Upper lobe of left lung (tissue), 4 donors: ENCODE measurements around the gene DTNB.

Experiments
- EP300 ChIP-seq, 4 donors: sonication (generic); formaldehyde crosslinking; IDR thresholded peaks; one replicate each; pipeline ENCODE4 v1.5.1; 2017; ENCODE audit warnings: antibody characterized with exemption in 4 of 4, control low read depth in 2 of 4
- POLR2A ChIP-seq, 4 donors: fragments of 450-650 bp; IDR thresholded peaks; one replicate each; pipeline ENCODE4 v1.5.1; 2016 to 2017; ENCODE audit warnings: antibody characterized with exemption in 4 of 4, mild to moderate bottlenecking in 2 of 4
- POLR2AphosphoS5 ChIP-seq, 2 donors: sonication (generic); formaldehyde crosslinking; IDR thresholded peaks; one replicate each; pipeline ENCODE4 v1.5.1; 2017; ENCODE audit warnings: antibody characterized with exemption in 2 of 2
- TF ChIP-seq, protein P1 (sequence below), 6 experiments: fragments of 450-650 bp in 4 of 6; fragments of 200-600 bp in 2 of 6; sonication (generic) in 2 of 6; IDR thresholded peaks; one replicate each; pipeline ENCODE4 v1.5.1; 2016 to 2019; ENCODE audit warnings: antibody characterized with exemption in 6 of 6

DNA sequence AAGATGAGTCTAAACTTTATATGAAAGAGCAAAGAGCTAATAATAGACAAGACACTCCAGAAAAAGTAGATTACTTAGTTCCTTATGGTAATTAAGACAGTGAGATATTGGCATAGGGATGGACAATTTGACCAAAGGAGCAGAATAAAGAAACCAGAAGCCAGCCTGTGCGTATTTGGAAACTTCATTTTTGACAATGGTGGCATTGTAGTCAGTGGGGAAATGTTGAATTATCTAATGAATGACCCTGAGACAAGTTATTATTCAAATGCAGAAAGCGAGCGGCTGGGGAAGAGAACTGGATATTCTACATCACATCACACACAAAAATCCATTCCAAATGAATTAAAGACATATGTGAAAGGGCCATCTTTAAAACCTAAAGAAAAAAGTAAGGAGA, 144.3 kb downstream of the DTNB start:
- TF ChIP-seq, protein P1, sequence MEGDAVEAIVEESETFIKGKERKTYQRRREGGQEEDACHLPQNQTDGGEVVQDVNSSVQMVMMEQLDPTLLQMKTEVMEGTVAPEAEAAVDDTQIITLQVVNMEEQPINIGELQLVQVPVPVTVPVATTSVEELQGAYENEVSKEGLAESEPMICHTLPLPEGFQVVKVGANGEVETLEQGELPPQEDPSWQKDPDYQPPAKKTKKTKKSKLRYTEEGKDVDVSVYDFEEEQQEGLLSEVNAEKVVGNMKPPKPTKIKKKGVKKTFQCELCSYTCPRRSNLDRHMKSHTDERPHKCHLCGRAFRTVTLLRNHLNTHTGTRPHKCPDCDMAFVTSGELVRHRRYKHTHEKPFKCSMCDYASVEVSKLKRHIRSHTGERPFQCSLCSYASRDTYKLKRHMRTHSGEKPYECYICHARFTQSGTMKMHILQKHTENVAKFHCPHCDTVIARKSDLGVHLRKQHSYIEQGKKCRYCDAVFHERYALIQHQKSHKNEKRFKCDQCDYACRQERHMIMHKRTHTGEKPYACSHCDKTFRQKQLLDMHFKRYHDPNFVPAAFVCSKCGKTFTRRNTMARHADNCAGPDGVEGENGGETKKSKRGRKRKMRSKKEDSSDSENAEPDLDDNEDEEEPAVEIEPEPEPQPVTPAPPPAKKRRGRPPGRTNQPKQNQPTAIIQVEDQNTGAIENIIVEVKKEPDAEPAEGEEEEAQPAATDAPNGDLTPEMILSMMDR (IDR thresholded peaks at IDR 0.05), result no peak
- no peak for TF ChIP-seq POLR2AphosphoS5 (IDR thresholded peaks at IDR 0.05)
- no peak for TF ChIP-seq POLR2A (IDR thresholded peaks at IDR 0.05)
- no peak for TF ChIP-seq EP300 (IDR thresholded peaks at IDR 0.05)
